Type B pancreatic cell (in vitro differentiated cells): ENCODE data around the gene TMEM126B. TPM values are rescaled to one million over a fixed set of nuclear protein-coding genes. Genes with fewer than 3 reads are reported as not detected.

Experiments used
- DNase-seq: peaks from one replicate; pipeline ENCODE4 v3.0.0; 2021; ENCODE audit warnings: mixed read lengths; ENCODE audit not compliant: unreplicated experiment; ENCODE audit errors: extremely low spot score
- H3K27ac Mint-ChIP-seq: 2 replicates; pipeline ENCODE4 v1.8.0; 2021; ENCODE audit warnings: mild to moderate bottlenecking, mixed read lengths
- H3K27me3 Mint-ChIP-seq: 2 replicates; pipeline ENCODE4 v1.8.0; 2021; ENCODE audit warnings: mixed read lengths
- H3K36me3 Mint-ChIP-seq: 2 replicates; pipeline ENCODE4 v1.8.0; 2021; ENCODE audit warnings: mixed read lengths
- H3K4me1 Mint-ChIP-seq: one replicate; pipeline ENCODE4 v1.8.0; 2021; ENCODE audit warnings: mixed read lengths; ENCODE audit not compliant: unreplicated experiment
- H3K4me3 Mint-ChIP-seq: 2 replicates; pipeline ENCODE4 v1.8.0; 2021; ENCODE audit warnings: mild to moderate bottlenecking, mixed read lengths
- H3K9me3 Mint-ChIP-seq: 2 replicates; pipeline ENCODE4 v1.8.0; 2021; ENCODE audit warnings: mixed read lengths
- total RNA-seq: library from RNA; stranded (reverse); gene quantifications from 2 replicates; pipeline ENCODE4 v1.2.1, GENCODE V29; 2021; ENCODE audit warnings: low replicate concordance
- TF ChIP-seq, protein P1 (sequence below): fragments of 200-600 bp; sonication (generic); conservative IDR thresholded peaks from 2 replicates; pipeline ENCODE4 v1.5.0; 2021; ENCODE audit warnings: antibody characterized with exemption, mild to moderate bottlenecking

The TMEM126B gene
- total RNA-seq, 1 donor from 2014 or later = 46.7 TPM

DNA sequence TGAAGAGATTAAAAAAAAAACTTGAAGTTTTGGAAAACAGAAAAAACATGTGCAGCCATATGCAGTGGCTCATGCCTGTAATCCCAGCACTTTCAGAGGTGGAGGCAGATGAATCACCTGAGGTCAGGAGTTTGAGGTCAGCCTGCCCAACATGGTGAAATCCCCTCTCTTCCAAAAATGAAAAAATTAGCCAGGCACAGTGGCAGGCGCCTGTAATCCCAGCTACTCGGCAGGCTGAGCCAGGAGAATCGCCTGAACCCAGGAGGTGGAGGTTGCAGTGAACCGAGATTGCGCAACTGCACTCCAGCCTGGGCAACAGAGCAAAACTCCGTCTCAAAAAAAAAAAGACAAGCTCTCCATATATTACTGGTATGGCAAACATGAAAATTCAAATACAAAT is 8.9 kb upstream of the TMEM126B start:
- TF ChIP-seq, protein P1, sequence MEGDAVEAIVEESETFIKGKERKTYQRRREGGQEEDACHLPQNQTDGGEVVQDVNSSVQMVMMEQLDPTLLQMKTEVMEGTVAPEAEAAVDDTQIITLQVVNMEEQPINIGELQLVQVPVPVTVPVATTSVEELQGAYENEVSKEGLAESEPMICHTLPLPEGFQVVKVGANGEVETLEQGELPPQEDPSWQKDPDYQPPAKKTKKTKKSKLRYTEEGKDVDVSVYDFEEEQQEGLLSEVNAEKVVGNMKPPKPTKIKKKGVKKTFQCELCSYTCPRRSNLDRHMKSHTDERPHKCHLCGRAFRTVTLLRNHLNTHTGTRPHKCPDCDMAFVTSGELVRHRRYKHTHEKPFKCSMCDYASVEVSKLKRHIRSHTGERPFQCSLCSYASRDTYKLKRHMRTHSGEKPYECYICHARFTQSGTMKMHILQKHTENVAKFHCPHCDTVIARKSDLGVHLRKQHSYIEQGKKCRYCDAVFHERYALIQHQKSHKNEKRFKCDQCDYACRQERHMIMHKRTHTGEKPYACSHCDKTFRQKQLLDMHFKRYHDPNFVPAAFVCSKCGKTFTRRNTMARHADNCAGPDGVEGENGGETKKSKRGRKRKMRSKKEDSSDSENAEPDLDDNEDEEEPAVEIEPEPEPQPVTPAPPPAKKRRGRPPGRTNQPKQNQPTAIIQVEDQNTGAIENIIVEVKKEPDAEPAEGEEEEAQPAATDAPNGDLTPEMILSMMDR = no peak
- Mint-ChIP-seq H3K27me3 (no peaks in the 10 kb centered on the region), H3K4me3 (no peak overlapping the region), H3K9me3 (no peaks in the 10 kb centered on the region), H3K4me1 (no peaks in the 10 kb centered on the region), H3K36me3 (no peaks in the 10 kb centered on the region), H3K27ac (no peak overlapping the region)
- DNase-seq = no peak

DNA sequence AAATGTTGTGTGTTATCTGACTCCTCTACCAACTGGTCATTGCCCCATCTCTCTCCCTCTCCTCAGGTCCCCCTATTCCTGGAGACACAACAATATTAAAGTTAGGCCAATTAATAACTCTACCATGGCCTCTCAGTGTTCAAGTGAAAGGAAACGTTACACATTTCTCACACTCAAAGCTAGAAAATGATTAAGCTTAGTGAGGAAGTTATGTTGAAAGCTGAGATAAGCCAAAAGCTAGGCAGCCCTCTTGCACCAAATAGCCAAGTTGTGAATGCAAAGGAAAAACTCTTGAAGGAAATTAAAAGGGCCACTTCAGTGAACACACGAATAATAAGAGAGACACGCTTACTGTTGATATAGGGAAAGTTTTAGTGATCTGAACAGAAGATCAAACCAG is 8.1 kb upstream of the TMEM126B start:
- Mint-ChIP-seq H3K36me3 (no peaks in the 10 kb centered on the region), H3K27ac (no peak overlapping the region), H3K4me3 (no peak overlapping the region), H3K27me3 (peaks cover 4% of the 10 kb centered on the region), H3K4me1 (no peaks in the 10 kb centered on the region), H3K9me3 (no peaks in the 10 kb centered on the region)
- TF ChIP-seq, protein P1 = no peak
- DNase-seq = no peak

DNA sequence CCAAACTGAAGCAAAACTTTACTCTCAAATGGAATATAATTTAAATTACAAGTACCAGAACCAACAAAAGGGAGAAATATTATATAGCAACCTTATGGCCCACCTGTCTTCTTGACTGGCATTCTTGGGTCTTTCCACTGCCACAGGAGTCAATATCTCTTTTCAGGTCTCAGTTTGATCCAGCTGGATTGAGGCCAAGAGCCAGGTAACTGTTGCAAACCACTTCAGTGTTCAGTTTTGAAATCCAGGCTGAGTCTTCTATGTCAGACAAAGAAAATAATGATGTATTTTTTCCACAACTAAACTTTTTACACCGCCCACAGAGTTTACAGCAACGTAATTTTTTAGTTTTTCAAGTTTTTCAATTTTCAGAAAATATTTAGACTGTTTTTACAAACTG is 1.9 kb upstream of the TMEM126B start:
- no peak overlapping the region for H3K27ac Mint-ChIP-seq
- peak overlapping the region; percentile 97 for H3K4me3 Mint-ChIP-seq
- peaks cover 9% of the 10 kb centered on the region for H3K27me3 Mint-ChIP-seq
- DNase-seq = no peak
- H3K4me1 Mint-ChIP-seq = peaks cover 13% of the 10 kb centered on the region
- TF ChIP-seq, protein P1 = no peak
- peaks cover 6% of the 10 kb centered on the region for H3K36me3 Mint-ChIP-seq
- H3K9me3 Mint-ChIP-seq = no peaks in the 10 kb centered on the region

DNA sequence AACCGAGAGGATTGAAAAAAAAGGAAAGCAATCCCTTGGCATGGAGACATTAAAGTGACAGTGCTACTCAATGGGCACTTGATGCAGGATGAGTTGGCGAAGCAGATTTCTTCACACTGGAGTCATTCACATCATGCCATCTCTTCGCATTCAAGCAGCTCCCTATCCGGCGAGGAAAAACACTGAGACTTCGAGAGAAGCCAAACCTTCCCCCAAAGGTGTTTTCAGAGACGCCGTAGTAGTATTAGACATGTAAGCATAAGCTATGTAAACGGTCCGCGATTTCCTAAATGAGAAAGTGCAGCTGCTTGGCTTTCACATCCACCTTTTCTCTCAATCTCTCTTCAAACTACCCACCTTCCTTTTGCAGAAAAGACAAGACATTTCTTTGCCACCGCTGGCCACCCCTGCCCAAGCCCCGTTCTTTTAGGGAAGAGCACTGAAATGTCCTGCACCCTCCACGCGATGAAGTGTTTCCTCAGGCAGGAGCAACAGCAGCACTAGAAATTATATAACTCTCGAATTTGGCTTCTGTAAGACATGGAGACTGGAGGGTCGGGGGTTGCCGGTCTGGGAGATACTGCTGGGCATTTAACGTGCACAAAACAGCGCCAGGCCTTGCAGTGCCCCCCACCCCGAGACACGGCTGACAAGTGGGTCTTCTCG is 928 bp upstream of the TMEM126B start, which contains the start of gene DLG2:
Gene DLG2 (minus strand): TSS at position 13 of the 666 bp plus-strand sequence.
- Mint-ChIP-seq H3K36me3 (peaks cover 6% of the 10 kb centered on the region), H3K4me1 (peaks cover 13% of the 10 kb centered on the region), H3K27me3 (peaks cover 9% of the 10 kb centered on the region), H3K4me3 (peak within 1 kb of the TSS; percentile 97), H3K9me3 (no peaks in the 10 kb centered on the region), H3K27ac (peak within 1 kb of the TSS; percentile 97)
- DNase-seq = no peak
- TF ChIP-seq, protein P1 = no peak

DNA sequence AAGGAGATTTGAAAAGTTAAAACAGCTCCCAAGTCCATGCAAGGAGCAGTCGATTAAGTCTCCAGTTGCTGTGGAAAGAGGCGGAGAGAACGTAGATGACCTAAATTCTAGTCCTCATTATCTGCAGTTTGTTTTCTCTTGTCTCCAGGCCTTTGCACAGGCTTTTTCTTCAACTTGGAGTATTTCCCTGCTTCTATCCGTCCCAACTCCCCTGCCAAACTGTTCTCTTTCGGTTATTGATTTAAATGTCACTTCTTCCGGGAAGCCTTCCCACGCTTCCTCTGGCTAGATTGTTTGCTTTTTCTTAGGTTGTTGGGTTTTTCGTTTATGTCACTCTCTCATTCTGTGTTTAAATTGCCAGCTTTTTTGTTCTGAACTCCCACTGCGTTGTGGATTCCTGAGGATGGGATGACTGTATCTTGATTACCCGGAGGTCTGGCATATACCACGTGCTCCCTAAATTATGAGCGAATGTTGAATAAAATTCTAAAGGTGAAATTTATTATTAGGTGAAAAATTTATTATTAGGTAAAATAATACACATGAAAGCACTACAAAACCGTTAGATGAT is 463 bp downstream of the TMEM126B start:
- Mint-ChIP-seq H3K36me3 (peaks cover 6% of the 10 kb centered on the region), H3K4me1 (peaks cover 13% of the 10 kb centered on the region), H3K27ac (peak overlapping the region; percentile 97), H3K27me3 (peaks cover 9% of the 10 kb centered on the region), H3K4me3 (peak overlapping the region; percentile 97), H3K9me3 (no peaks in the 10 kb centered on the region)
- no peak for DNase-seq
- TF ChIP-seq, protein P1 = no peak
